GM19438 (cell line): ENCODE measurements around the gene PTPRD.

Source experiments
- ATAC-seq: cut with Tn5 transposase; IDR thresholded peaks from one replicate; pipeline ENCODE4 v1.9.1; 2021; ENCODE audit warnings: low read depth; ENCODE audit not compliant: unreplicated experiment

PTPRD gene

DNA sequence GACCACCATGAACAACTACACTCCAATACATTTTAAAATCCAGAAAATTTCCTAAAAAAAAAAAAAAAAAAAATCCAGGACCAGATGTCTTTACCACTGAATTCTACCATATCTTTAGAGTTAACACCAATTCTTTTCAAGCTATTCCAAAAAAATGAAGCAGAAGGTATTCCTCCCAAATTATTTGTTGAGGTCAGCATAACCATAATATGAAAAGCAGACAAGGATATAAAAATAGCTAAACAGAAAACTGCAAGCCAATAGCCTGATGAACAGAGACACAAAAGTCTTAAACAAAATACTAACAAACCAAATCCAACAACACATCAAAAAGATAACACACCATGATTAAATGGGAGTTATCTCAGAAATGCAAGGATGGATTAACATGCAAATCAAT lies 695.4 kb downstream of the PTPRD start:
- no peak for ATAC-seq

- no peak for ATAC-seq
Observed at GRCh38 chr9:9914174-9914573, 698.6 kb downstream of the PTPRD start.

DNA sequence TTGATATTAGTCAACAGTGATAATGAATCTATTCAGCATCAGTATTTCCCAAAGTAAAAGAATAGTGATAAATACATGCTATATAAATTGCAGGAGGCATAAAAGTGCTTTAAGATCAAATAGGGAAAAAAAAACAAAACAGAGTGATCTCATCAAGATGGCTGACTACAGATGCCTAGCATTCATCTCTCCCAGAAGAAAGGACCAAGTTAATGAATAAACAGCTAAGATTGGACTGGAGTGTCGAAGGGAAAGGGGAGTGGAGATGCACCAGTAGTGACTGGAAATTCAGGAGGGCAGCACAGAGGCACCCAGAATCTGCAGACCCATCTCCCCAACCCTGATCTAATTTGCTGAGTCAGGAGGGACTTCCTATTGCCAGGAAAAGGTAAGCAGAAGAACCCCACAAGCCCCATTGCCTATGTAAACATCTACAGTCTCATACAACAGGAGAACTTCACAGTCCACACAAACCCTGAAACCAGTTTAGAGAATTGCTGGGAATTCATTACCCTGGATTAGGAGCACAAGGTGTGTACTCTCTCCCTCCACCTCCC lies 699.4 kb downstream of the PTPRD start:
- no peak for ATAC-seq

DNA sequence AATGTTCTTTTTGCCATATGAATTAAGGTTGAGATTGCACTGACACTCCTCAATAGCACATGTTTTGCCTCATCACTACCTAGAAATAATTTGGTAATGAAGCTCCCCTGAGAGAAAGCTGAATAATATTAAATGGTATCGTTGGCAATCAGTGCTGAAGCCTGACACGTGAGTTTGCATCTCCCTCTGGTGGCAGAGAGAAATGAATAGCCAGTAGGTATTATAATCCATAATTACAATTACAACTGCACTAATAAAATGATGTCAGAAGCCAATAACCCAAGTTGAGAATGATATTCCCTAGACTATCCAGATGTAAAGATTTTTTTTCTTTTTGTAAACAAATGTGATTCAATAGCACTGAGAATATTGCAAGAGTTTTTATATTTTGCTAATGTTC lies 700.3 kb downstream of the PTPRD start:
- ATAC-seq, result no peak

GRCh38 chr9:9905736-9906135 lies 707.1 kb downstream of the PTPRD start:
- no peak for ATAC-seq

DNA sequence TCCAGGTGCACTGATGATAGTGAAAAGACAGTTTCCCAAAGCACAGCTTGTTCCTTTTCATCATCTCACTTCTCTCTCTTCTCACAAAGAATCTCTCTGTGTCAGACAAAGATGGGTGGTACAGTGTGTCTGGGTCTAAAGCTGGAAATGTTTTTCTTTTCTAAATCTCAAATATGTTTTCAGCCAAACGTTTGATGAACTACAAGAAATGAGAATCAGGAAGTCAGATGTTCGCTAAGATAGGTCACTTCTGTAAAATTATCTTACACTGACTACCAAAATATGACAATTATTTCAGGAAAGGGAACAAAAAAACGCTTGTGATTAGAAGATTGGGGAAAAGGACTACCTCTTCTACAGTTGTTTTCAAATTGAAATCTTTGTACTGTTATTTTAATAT lies 708.8 kb downstream of the PTPRD start:
- no peak for ATAC-seq

DNA sequence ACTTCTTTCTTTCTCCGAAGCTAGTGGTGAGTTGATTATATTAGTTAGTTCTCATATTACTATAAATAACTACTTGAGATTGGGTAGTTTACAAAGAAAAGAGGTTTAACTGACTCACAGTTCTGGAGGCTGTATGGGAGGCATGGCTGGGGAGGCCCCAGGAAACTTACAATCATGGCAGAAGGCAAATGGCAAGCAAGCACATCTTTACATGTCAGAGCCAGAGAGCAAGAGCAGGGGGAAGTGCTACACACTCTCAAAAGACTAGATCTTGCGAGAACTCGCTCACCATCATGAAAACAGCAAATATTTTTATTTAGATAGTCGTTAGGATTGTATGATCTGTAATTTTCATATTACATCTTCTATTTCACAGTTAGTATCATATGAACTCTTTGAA lies 711.2 kb downstream of the PTPRD start:
- no peak for ATAC-seq

DNA sequence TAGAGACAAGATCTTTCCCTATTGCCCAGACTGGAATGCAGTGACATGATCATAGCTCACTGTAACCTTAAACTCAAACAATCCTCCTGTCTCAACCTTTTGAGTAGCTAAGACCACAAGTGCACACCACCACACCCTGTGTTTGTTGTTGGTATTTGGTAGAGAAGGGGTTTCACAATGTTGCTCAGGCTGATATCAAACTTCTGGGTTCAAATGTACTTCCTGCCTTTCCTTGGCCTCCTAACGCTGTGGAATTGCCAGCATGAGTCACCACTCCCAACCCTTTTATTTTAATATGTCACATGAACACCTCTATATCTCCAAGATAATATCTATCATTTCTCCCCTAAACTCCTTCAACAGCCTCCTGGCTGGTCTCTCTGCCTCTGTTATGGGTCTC lies 719.0 kb downstream of the PTPRD start:
- no peak for ATAC-seq

GRCh38 chr9:9892217-9892616 lies 720.6 kb downstream of the PTPRD start:
- no peak for ATAC-seq

- ATAC-seq, result no peak
Observed at GRCh38 chr9:9881692-9882091, 731.1 kb downstream of the PTPRD start.

DNA sequence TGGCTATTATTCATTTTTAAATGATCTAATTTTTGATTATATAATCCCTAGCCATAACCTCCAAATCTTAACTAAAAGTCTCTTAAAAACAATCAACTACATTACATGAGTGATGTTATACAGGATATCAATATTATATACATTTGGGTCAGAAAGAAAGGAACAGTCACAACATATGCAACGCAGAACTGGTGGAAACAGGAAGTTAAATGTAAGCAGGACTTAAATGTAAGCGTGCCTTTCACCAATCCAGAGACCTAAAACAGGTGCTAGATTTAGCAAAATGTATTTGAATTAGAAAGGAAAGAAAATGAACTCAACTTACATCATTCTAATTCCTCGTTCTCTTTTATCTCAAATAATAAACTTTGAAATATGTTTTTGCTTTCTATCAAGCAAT lies 738.5 kb downstream of the PTPRD start:
- no peak for ATAC-seq

GRCh38 chr9:9862235-9862810 lies 750.5 kb downstream of the PTPRD start:
- no peak for ATAC-seq

- ATAC-seq, result no peak
Observed at GRCh38 chr9:9855177-9856078, 757.4 kb downstream of the PTPRD start.

DNA sequence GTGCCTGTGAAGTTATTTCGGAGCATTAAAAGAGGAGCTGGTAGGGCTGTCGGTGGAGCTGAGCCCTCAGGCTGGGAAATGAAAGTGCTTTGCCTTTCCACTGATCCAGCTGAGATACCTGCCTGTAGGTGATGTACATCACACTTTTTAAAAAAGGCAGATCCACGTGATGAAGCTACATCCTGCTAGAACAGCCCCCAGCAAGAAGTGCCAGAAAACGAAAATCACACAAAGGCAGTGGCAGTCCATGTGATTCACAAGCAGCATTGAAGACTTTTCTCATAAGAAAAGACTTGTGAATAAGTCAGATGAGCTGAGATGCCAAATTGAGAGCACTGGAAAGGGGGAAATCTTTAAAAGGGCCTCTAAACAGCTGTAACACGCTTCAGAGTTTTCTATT lies 765.1 kb downstream of the PTPRD start:
- ATAC-seq, result no peak

GRCh38 chr9:9846557-9846956 lies 766.2 kb downstream of the PTPRD start:
- ATAC-seq, result peak; percentile 72

DNA sequence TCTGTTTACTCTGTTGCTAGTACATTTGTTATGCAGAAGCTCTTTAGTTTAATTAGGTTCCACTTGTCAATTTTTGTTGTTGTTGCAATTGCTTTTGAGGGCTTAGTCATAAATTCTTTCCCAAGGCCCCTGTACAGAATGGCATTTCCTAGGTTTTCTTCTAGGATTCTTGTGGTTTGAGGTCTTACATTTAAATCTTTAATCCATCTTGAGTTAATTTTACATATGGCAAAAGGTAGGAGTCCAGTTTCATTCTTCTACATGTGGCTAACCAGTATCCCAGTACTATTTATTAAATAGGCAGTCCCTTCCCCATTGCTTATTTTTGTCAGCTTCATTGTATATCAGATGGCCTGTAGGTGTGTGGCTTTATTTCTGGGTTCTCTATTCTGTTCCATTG lies 792.4 kb downstream of the PTPRD start:
- no peak for ATAC-seq

- no peak for ATAC-seq
Observed at GRCh38 chr9:9819886-9820285, 792.9 kb downstream of the PTPRD start.

- no peak for ATAC-seq
Observed at GRCh38 chr9:9817176-9817575, 795.6 kb downstream of the PTPRD start.

- no peak for ATAC-seq
Observed at GRCh38 chr9:9804109-9804508, 808.7 kb downstream of the PTPRD start.

DNA sequence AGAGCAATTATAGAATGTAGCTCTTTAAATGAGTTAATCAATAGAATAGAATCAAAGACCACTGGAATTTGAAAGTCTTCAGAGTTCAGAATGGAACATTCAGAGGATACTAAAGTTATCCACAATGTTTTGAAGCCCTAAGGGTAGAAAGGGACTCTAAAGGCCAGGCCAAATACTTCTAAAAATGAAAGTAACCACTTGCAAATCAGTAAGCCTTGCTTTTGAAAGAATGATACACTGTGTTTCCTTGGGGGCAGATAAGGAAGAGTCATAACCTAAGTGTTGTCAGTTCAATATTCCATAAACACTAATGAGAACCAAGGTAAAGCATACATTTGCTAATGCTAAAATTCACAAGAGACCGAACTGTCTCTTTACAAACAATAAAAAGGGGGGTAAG lies 813.5 kb downstream of the PTPRD start:
- no peak for ATAC-seq

DNA sequence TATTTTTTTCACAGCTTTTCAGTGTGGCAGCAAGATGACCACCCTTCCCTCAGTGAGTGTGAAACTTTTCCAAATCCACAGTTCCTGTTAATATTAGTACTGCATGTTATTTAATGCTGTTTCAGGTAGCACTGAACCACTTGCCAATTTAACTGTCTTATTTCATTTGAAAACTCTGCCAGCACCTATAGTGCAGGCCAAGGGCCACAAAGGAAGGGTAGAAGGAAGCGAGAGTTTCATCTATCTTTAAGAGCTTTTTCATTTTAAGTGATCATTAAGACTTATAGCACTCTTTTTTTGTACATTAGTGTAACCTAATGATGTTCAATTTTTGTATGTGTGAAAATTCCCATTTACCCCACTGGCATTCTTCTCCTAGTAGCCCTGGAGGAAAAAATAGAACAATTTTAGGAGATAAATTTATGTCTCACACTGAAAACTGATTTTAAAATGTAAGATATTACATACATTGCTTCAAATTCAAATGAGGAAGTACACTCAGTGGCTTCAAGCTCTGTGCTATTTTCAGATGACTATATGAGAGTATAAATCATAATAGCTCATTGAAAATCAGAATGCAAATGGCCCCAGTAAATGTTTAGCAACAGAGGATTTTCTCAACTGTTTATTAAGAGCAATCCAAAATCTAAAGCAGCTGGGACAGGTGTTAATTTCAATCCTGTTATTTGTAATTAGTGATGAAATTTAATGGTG lies 820.5 kb downstream of the PTPRD start:
- no peak for ATAC-seq
